Adrenal gland (tissue), 12 donors: ENCODE measurements around the gene VAC14. TPM values are rescaled to one million over a fixed set of nuclear protein-coding genes. Genes with fewer than 3 reads are reported as not detected.

Source experiments
- DNase-seq, 7 donors: peaks; one replicate each; pipeline ENCODE4 v3.0.0-alpha.2; 2019 to 2020
- H3K27ac ChIP-seq, 5 donors: fragments of 200-600 bp; sonication (generic) in 4 of 5; 1 replicate in 3 of 5; 2 replicates in 2 of 5; pipeline versions ENCODE4 v1.5.1 to v1.8.0; 2016 to 2020; ENCODE audit warnings: mild to moderate bottlenecking in 1 of 5
- H3K27me3 ChIP-seq: fragments of 200-600 bp; 2 replicates; pipeline ENCODE4 v1.8.0; 2021
- H3K36me3 ChIP-seq, 2 donors: fragments of 200-600 bp; replicated peaks in 1 of 2; 1 replicate in 1 of 2; 2 replicates in 1 of 2; pipeline versions ENCODE4 v1.5.1 to v1.8.0; 2018 to 2022
- H3K4me1 ChIP-seq, 2 donors: fragments of 200-600 bp; replicated peaks in 1 of 2; 1 replicate in 1 of 2; 2 replicates in 1 of 2; pipeline versions ENCODE4 v1.5.1 to v1.8.0; 2018 to 2021
- H3K4me3 ChIP-seq, 4 donors: fragments of 200-600 bp; sonication (generic) in 3 of 4; one replicate each; pipeline ENCODE4 v1.5.1; 2016 to 2018
- H3K9me3 ChIP-seq, 3 donors: fragments of 200-600 bp; sonication (generic) in 1 of 3; replicated peaks in 1 of 3; 1 replicate in 2 of 3; 2 replicates in 1 of 3; pipeline versions ENCODE4 v1.5.1 to v1.8.0; 2016 to 2021
- CTCF ChIP-seq, 6 experiments: fragments of 450-650 bp in 4 of 6; fragments of 200-600 bp in 2 of 6; sonication (generic) in 1 of 6; IDR thresholded peaks; 1 replicate in 5 of 6; 2 replicates in 1 of 6; pipeline versions ENCODE4 v1.5.1 to v1.8.0; 2016 to 2021; ENCODE audit warnings: antibody characterized with exemption in 6 of 6, mild to moderate bottlenecking in 2 of 6, moderate library complexity in 1 of 6
- POLR2A ChIP-seq, 2 donors: fragments of 450-650 bp; IDR thresholded peaks; one replicate each; pipeline ENCODE4 v1.6.1; 2017; ENCODE audit warnings: antibody characterized with exemption in 2 of 2, mild to moderate bottlenecking in 2 of 2, moderate library complexity in 1 of 2
- WGBS, 4 donors: extraction: QIAGEN DNeasy Blood & Tissue Kit in 2 of 4; methylation state at CpG; one replicate each; pipeline versions ENCODE4 v1.1.5 to v1.1.7; 2013 to 2017; 5-methylcytosine and 5-hydroxymethylcytosine counted together
- intact Hi-C, 2 donors: fragments of 100-400 bp; cut with DNase I; formaldehyde crosslinking; loops; one replicate each; pipeline versions ENCODE4 v1.14.1 to v1.15.0; 2022 to 2023
- polyA plus RNA-seq, 3 donors: library from polyadenylated mRNA; stranded (reverse); fragments of 200-250 nt in 2 of 3; fragments of 350-450 nt in 1 of 3; fragmentation: Illumina TruSeq in 1 of 3; extraction: RNeasy Lipid Tissue Mini Kit (QIAGEN cat#74804) in 1 of 3; gene quantifications; one replicate each; pipeline ENCODE4 v1.2.3, GENCODE V29; 2013 to 2014
- total RNA-seq, 9 donors: library from RNA; depleted of rRNA in 4 of 9; stranded (reverse); fragments of >200 nt in 4 of 9; fragments of 120-200 nt in 1 of 9; fragmentation: NEBNext Ultra II Directional in 1 of 9; extraction: Animal tissue kit (Norgen Biotek cat#: 25700) in 1 of 9; gene quantifications; one replicate each; pipeline versions ENCODE4 v1.1.0 to v1.2.4, GENCODE V29; 2013 to 2023
- donor health status: healthy with polysubstance abuse.
- donor health status: Bipolar disorder and iron deficiency.
- donor health status: DM: yes; HTN: yes; CAD: no.
- donor health status: DM: no; HTN: no; CAD: no.
- donor health status: DM: no; HTN: no; CAD: no.
- donor health status: DM: yes; HTN: yes; CAD: no.

Gene VAC14
- total and polyA plus RNA-seq, 12 donors, result 24.6 to 74.8 (median 50.1) TPM

GRCh38 chr16:70747703-70748631 lies 53.0 kb downstream of the VAC14 start:
- intact Hi-C loops, result no loop called here
- H3K9me3 ChIP-seq, result no peaks in the 10 kb centered on the region
- H3K36me3 ChIP-seq, result no peaks in the 10 kb centered on the region
- H3K4me1 ChIP-seq, result peaks cover 42 to 65% of the 10 kb centered on the region in 2 donors
- WGBS, 4 donors, result 76 to 86% (median 80%) methylated on average over 9 to 15 of the region's 15 CpGs
- DNase-seq, result peak in 2 of 7 donors; percentile 51 to 59
- no peak overlapping the region for H3K4me3 ChIP-seq
- TF ChIP-seq CTCF (IDR thresholded peaks at IDR 0.05) (no peak), POLR2A (IDR thresholded peaks at IDR 0.05) (no peak)
- H3K27ac ChIP-seq, result peak overlapping the region in 2 of 5 donors; percentile 6
- no peaks in the 10 kb centered on the region for H3K27me3 ChIP-seq

GRCh38 chr16:70746708-70747424 lies 54.1 kb downstream of the VAC14 start:
- intact Hi-C loops, result no loop called here
- 57 to 67% (median 59%) methylated on average over 11 to 15 of the region's 15 CpGs for WGBS, 4 donors
- H3K4me1 ChIP-seq, result peaks cover 38 to 59% of the 10 kb centered on the region in 2 donors
- H3K36me3 ChIP-seq, result no peaks in the 10 kb centered on the region
- TF ChIP-seq CTCF (IDR thresholded peaks at IDR 0.05) (no peak), POLR2A (IDR thresholded peaks at IDR 0.05) (no peak)
- no peaks in the 10 kb centered on the region for H3K27me3 ChIP-seq
- H3K4me3 ChIP-seq, result no peak overlapping the region
- DNase-seq, result peak; percentile 62 to 89 (median 86)
- peak overlapping the region; percentile 60 to 94 (median 81) for H3K27ac ChIP-seq
- no peaks in the 10 kb centered on the region for H3K9me3 ChIP-seq

GRCh38 chr16:70746040-70746707 lies 54.8 kb downstream of the VAC14 start:
- H3K36me3 ChIP-seq, result no peaks in the 10 kb centered on the region
- H3K9me3 ChIP-seq, result no peaks in the 10 kb centered on the region
- H3K27ac ChIP-seq, result peak overlapping the region; percentile 60 to 94 (median 81)
- TF ChIP-seq POLR2A (IDR thresholded peaks at IDR 0.05), result peak in 1 of 2 donors; percentile 37
- TF ChIP-seq CTCF (IDR thresholded peaks at IDR 0.05), result no peak
- no peak overlapping the region for H3K4me3 ChIP-seq
- peak; percentile 65 to 94 (median 89) for DNase-seq
- 16 to 40% (median 30%) methylated on average over 9 to 12 of the region's 12 CpGs for WGBS, 4 donors
- no peaks in the 10 kb centered on the region for H3K27me3 ChIP-seq
- intact Hi-C loops, result no loop called here
- H3K4me1 ChIP-seq, result peaks cover 31 to 59% of the 10 kb centered on the region in 2 donors
